SK-N-SH treated with all-trans-retinoic acid at 6 μM for 48 hours (cell line): ENCODE results near the gene DNAJC27.

Source experiments
- ATAC-seq: fragments of 200-7000 bp; cut with Tn5 transposase; 3 replicates; pipeline ENCODE4 v1.9.1; 2020; ENCODE audit warnings: mild to moderate bottlenecking, moderate library complexity
- ARNTL ChIP-seq: fragments of 450-650 bp; formaldehyde crosslinking; IDR thresholded peaks from 2 replicates; pipeline ENCODE4 v1.5.0; 2020; ENCODE audit warnings: low read depth, mild to moderate bottlenecking, moderate library complexity, borderline replicate concordance
- BACH2 ChIP-seq: fragments of 250-450 bp; sonication (Bioruptor Pico); IDR thresholded peaks from 2 replicates; pipeline ENCODE4 v1.9.0; 2021; ENCODE audit warnings: mild to moderate bottlenecking, borderline replicate concordance
- CSDC2 ChIP-seq: fragments of 250-450 bp; sonication (Bioruptor Pico); IDR thresholded peaks from 2 replicates; pipeline ENCODE4 v1.5.0; 2020; ENCODE audit warnings: mild to moderate bottlenecking, moderate library complexity
- ESRRG ChIP-seq: fragments of 250-450 bp; sonication (Bioruptor Pico); IDR thresholded peaks from 2 replicates; pipeline ENCODE4 v1.6.1; 2021; ENCODE audit warnings: mild to moderate bottlenecking
- GLIS3 ChIP-seq: fragments of 250-450 bp; sonication (Bioruptor Pico); IDR thresholded peaks from 2 replicates; pipeline ENCODE4 v1.5.0; 2020; ENCODE audit warnings: mild to moderate bottlenecking, moderate library complexity
- ISL1 ChIP-seq: fragments of 250-450 bp; sonication (Bioruptor Pico); IDR thresholded peaks from 2 replicates; pipeline ENCODE4 v2.1.2; 2022; ENCODE audit warnings: mild to moderate bottlenecking, moderate library complexity
- OSR1 ChIP-seq: fragments of 250-450 bp; sonication (Bioruptor Pico); IDR thresholded peaks from 2 replicates; pipeline ENCODE4 v1.8.0; 2022; ENCODE audit warnings: moderate library complexity, mild to moderate bottlenecking, inconsistent platforms
- PPARA ChIP-seq: fragments of 250-450 bp; sonication (Bioruptor Pico); IDR thresholded peaks from 2 replicates; pipeline ENCODE4 v1.5.0; 2020; ENCODE audit warnings: mild to moderate bottlenecking, borderline replicate concordance
- RARB ChIP-seq: fragments of 250-450 bp; sonication (Bioruptor Pico); IDR thresholded peaks from 2 replicates; pipeline ENCODE4 v1.8.0; 2021; ENCODE audit warnings: mild to moderate bottlenecking, moderate library complexity
- SNAI2 ChIP-seq: fragments of 250-450 bp; sonication (Bioruptor Pico); IDR thresholded peaks from 2 replicates; pipeline ENCODE4 v1.5.0; 2020; ENCODE audit warnings: mild to moderate bottlenecking, moderate library complexity
- TCF4 ChIP-seq: fragments of 250-450 bp; sonication (Bioruptor Pico); IDR thresholded peaks from 2 replicates; pipeline ENCODE4 v1.8.0; 2021; ENCODE audit warnings: mild to moderate bottlenecking, moderate library complexity, borderline replicate concordance
- TOX ChIP-seq: fragments of 250-450 bp; sonication (Bioruptor Pico); IDR thresholded peaks from 2 replicates; pipeline ENCODE4 v1.8.0; 2021; ENCODE audit warnings: mild to moderate bottlenecking, moderate library complexity, borderline replicate concordance
- ZC3H10 ChIP-seq: fragments of 250-450 bp; sonication (Bioruptor Pico); IDR thresholded peaks from 2 replicates; pipeline ENCODE4 v1.5.1; 2021; ENCODE audit warnings: mild to moderate bottlenecking, moderate library complexity
- ZFP3 ChIP-seq: fragments of 250-450 bp; sonication (Bioruptor Pico); IDR thresholded peaks from 2 replicates; pipeline ENCODE4 v1.5.0; 2020; ENCODE audit warnings: mild to moderate bottlenecking, moderate library complexity
- ZNF565 ChIP-seq: fragments of 450-650 bp; formaldehyde crosslinking; conservative IDR thresholded peaks from 2 replicates; pipeline ENCODE4 v1.5.0; 2020; ENCODE audit warnings: low read depth, mild to moderate bottlenecking, moderate library complexity
- ZNF70 ChIP-seq: fragments of 450-650 bp; formaldehyde crosslinking; IDR thresholded peaks from 2 replicates; pipeline ENCODE4 v1.5.0; 2020; ENCODE audit warnings: mild to moderate bottlenecking, moderate library complexity
- ZNF8 ChIP-seq: fragments of 450-650 bp; formaldehyde crosslinking; IDR thresholded peaks from 2 replicates; pipeline ENCODE4 v1.5.0; 2020; ENCODE audit warnings: mild to moderate bottlenecking, moderate library complexity
- TF ChIP-seq, protein P1 (sequence below): fragments of 250-450 bp; sonication (Bioruptor Pico); IDR thresholded peaks from 2 replicates; pipeline ENCODE4 v1.8.0; 2020; ENCODE audit warnings: mild to moderate bottlenecking, moderate library complexity, borderline replicate concordance
- TF ChIP-seq, protein P2 (sequence below): fragments of 250-450 bp; sonication (Bioruptor Pico); IDR thresholded peaks from 2 replicates; pipeline ENCODE4 v1.5.1; 2021; ENCODE audit warnings: mild to moderate bottlenecking, moderate library complexity
- TF ChIP-seq, protein P3 (sequence below): fragments of 250-450 bp; sonication (Bioruptor Pico); IDR thresholded peaks from 2 replicates; pipeline ENCODE4 v1.5.1; 2020; ENCODE audit warnings: low read depth, mild to moderate bottlenecking, moderate library complexity
- TF ChIP-seq, protein P4 (sequence below): fragments of 250-450 bp; sonication (Bioruptor Pico); IDR thresholded peaks from 2 replicates; pipeline ENCODE4 v1.8.0; 2021; ENCODE audit warnings: low read depth, mild to moderate bottlenecking, moderate library complexity, borderline replicate concordance
- TF ChIP-seq, protein P5 (sequence below): fragments of 250-450 bp; sonication (Bioruptor Pico); IDR thresholded peaks from 2 replicates; pipeline ENCODE4 v1.5.0; 2020; ENCODE audit warnings: mild to moderate bottlenecking, moderate library complexity

DNAJC27 gene

DNA sequence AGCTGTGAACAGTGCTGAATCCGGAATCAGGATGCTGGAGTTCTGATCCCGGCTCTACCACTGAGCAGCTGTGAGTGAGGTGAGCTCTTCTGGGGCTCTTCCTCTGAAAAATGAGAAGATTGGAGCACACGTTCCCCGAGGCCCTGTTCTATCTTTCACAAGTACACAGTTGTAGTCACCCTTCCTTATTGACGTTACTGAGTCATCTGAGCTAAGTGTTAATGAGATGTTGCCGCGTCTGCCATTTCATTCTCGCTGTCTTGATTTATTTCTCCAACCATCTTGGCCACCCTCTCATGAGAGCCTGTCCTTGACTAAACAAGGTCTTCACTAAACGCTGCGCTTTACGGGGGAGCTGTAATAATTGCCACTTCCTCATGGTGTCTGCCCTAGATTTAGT lies 38.2 kb upstream of the DNAJC27 start:
- no peak for ATAC-seq
- TF ChIP-seq ARNTL (no peak), ZNF565 (CRISPR knock-in tag) (no peak), GLIS3 (no peak), OSR1 (CRISPR knock-in tag) (no peak), ZNF70 (CRISPR knock-in tag) (no peak), ZFP3 (CRISPR knock-in tag) (no peak), CSDC2 (no peak), ZNF8 (CRISPR knock-in tag) (no peak), TCF4 (CRISPR knock-in tag) (no peak), BACH2 (CRISPR knock-in tag) (no peak)
- TF ChIP-seq, protein P1, sequence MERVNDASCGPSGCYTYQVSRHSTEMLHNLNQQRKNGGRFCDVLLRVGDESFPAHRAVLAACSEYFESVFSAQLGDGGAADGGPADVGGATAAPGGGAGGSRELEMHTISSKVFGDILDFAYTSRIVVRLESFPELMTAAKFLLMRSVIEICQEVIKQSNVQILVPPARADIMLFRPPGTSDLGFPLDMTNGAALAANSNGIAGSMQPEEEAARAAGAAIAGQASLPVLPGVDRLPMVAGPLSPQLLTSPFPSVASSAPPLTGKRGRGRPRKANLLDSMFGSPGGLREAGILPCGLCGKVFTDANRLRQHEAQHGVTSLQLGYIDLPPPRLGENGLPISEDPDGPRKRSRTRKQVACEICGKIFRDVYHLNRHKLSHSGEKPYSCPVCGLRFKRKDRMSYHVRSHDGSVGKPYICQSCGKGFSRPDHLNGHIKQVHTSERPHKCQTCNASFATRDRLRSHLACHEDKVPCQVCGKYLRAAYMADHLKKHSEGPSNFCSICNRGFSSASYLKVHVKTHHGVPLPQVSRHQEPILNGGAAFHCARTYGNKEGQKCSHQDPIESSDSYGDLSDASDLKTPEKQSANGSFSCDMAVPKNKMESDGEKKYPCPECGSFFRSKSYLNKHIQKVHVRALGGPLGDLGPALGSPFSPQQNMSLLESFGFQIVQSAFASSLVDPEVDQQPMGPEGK (CRISPR knock-in tag): no peak
- TF ChIP-seq, protein P2, sequence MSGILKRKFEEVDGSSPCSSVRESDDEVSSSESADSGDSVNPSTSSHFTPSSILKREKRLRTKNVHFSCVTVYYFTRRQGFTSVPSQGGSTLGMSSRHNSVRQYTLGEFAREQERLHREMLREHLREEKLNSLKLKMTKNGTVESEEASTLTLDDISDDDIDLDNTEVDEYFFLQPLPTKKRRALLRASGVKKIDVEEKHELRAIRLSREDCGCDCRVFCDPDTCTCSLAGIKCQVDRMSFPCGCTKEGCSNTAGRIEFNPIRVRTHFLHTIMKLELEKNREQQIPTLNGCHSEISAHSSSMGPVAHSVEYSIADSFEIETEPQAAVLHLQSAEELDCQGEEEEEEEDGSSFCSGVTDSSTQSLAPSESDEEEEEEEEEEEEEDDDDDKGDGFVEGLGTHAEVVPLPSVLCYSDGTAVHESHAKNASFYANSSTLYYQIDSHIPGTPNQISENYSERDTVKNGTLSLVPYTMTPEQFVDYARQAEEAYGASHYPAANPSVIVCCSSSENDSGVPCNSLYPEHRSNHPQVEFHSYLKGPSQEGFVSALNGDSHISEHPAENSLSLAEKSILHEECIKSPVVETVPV (CRISPR knock-in tag): no peak
- TF ChIP-seq, protein P3, sequence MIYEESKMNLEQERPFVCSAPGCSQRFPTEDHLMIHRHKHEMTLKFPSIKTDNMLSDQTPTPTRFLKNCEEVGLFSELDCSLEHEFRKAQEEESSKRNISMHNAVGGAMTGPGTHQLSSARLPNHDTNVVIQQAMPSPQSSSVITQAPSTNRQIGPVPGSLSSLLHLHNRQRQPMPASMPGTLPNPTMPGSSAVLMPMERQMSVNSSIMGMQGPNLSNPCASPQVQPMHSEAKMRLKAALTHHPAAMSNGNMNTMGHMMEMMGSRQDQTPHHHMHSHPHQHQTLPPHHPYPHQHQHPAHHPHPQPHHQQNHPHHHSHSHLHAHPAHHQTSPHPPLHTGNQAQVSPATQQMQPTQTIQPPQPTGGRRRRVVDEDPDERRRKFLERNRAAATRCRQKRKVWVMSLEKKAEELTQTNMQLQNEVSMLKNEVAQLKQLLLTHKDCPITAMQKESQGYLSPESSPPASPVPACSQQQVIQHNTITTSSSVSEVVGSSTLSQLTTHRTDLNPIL (CRISPR knock-in tag): no peak

DNA sequence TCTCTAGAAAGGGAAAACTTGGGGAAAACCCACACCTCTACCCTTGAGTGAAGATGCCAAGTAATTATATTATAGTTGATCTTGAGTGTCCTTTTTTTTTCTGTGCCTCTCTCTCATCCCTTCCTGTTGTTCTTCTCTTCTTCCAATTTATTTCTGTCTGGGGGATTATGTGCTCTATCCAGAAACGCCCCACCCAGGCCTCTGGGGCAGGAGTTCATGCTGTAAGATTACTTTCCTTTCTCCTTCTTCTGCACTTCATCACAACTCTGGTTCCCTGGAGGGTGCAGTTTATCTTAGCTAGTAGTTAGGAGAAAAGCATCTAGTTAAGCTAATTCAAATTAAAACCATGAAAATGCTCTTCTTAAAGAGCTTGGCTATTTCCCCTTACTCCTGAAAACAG lies 30.3 kb upstream of the DNAJC27 start:
- ATAC-seq: no peak
- TF ChIP-seq ZNF565 (CRISPR knock-in tag): no peak
- TF ChIP-seq ZNF8 (CRISPR knock-in tag): no peak
- no peak for TF ChIP-seq TOX
- TF ChIP-seq GLIS3: no peak
- TF ChIP-seq ISL1 (CRISPR knock-in tag): no peak
- TF ChIP-seq OSR1 (CRISPR knock-in tag): no peak
- no peak for TF ChIP-seq CSDC2
- TF ChIP-seq, protein P4, sequence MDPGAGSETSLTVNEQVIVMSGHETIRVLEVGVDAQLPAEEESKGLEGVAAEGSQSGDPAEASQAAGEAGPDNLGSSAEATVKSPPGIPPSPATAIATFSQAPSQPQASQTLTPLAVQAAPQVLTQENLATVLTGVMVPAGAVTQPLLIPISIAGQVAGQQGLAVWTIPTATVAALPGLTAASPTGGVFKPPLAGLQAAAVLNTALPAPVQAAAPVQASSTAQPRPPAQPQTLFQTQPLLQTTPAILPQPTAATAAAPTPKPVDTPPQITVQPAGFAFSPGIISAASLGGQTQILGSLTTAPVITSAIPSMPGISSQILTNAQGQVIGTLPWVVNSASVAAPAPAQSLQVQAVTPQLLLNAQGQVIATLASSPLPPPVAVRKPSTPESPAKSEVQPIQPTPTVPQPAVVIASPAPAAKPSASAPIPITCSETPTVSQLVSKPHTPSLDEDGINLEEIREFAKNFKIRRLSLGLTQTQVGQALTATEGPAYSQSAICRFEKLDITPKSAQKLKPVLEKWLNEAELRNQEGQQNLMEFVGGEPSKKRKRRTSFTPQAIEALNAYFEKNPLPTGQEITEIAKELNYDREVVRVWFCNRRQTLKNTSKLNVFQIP (CRISPR knock-in tag): no peak
- TF ChIP-seq, protein P2 (CRISPR knock-in tag): no peak
- TF ChIP-seq RARB (CRISPR knock-in tag): no peak
- TF ChIP-seq, protein P3 (CRISPR knock-in tag): no peak
- TF ChIP-seq ESRRG: no peak
- TF ChIP-seq PPARA (CRISPR knock-in tag): no peak
- TF ChIP-seq ZFP3 (CRISPR knock-in tag): no peak

DNA sequence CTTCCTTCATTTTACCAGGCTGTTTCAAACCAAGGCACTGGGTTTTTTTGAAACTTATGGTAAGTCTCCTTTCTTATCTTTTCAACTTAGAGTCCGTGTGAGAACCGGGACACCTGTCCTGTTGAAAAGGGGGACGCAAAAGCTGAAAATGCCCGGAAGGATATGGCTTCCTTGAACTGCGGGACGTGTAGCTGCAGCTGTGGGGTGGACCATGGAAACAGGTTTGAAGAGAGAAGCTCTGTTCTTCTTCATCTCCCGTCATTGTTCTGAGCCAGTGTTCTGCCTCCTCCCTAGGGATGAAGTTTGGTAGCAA lies 29.5 kb upstream of the DNAJC27 start:
- no peak for ATAC-seq
- TF ChIP-seq, protein P5, sequence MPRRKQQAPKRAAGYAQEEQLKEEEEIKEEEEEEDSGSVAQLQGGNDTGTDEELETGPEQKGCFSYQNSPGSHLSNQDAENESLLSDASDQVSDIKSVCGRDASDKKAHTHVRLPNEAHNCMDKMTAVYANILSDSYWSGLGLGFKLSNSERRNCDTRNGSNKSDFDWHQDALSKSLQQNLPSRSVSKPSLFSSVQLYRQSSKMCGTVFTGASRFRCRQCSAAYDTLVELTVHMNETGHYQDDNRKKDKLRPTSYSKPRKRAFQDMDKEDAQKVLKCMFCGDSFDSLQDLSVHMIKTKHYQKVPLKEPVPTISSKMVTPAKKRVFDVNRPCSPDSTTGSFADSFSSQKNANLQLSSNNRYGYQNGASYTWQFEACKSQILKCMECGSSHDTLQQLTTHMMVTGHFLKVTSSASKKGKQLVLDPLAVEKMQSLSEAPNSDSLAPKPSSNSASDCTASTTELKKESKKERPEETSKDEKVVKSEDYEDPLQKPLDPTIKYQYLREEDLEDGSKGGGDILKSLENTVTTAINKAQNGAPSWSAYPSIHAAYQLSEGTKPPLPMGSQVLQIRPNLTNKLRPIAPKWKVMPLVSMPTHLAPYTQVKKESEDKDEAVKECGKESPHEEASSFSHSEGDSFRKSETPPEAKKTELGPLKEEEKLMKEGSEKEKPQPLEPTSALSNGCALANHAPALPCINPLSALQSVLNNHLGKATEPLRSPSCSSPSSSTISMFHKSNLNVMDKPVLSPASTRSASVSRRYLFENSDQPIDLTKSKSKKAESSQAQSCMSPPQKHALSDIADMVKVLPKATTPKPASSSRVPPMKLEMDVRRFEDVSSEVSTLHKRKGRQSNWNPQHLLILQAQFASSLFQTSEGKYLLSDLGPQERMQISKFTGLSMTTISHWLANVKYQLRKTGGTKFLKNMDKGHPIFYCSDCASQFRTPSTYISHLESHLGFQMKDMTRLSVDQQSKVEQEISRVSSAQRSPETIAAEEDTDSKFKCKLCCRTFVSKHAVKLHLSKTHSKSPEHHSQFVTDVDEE: no peak
- TF ChIP-seq ARNTL: no peak
- TF ChIP-seq GLIS3: no peak
- TF ChIP-seq RARB (CRISPR knock-in tag): no peak
- TF ChIP-seq, protein P1 (CRISPR knock-in tag): no peak
- TF ChIP-seq OSR1 (CRISPR knock-in tag): no peak
- no peak for TF ChIP-seq BACH2 (CRISPR knock-in tag)
- TF ChIP-seq ZNF8 (CRISPR knock-in tag): no peak
- TF ChIP-seq, protein P3 (CRISPR knock-in tag): no peak
- no peak for TF ChIP-seq TOX
- no peak for TF ChIP-seq PPARA (CRISPR knock-in tag)
- TF ChIP-seq SNAI2 (CRISPR knock-in tag): no peak
- no peak for TF ChIP-seq ZC3H10
